Stimulated activated CD4-positive, alpha-beta T cell treated with anti-CD3 and anti-CD28 coated beads, Interleukin-15, amount 100 ng/mL, for 48 hours (primary cell): ENCODE measurements around the gene NAT14.

ENCODE experiments used
- DNase-seq, 2 donors: peaks; one replicate each; pipeline ENCODE4 v3.0.0-alpha.2; 2020; ENCODE audit warnings: low read depth in 2 of 2

Gene NAT14

DNA sequence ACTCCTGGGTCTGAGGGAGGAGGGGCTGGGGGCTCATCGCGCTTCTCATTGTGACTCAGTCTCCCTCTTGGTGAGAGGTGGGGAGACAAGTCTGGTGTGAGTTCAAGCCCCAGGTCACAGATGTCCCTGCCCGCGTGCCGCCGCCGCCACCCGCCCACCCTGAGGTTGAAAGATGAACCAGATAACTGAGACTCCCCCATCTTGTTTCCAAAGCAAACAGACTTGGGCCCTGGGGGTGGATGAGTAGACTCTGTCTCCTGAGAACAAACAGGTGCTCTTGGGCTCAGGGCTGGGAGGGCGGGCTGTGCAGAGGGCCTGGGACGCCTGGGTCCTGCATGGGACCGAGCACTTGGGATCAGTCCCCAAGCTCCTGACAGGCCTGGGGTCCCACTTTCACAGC, 51.4 kb downstream of the NAT14 start:
- no peak for DNase-seq
